CD14-positive monocyte (primary cell): Measurements from ENCODE around the gene AP1B1. TPM values are rescaled to one million over a fixed set of nuclear protein-coding genes. Genes with fewer than 3 reads are reported as not detected.
A peak's percentile ranks its signal among the peaks of the same experiment; 100 is the strongest.

Experiments
- DNase-seq, 3 donors: peaks; one replicate each; pipeline ENCODE4 v3.0.0-alpha.2; 2011 to 2022
- H2AFZ ChIP-seq: 2 replicates; pipeline ENCODE4 v1.6.0; 2012; ENCODE audit warnings: mild to moderate bottlenecking, low read depth, low read length, inconsistent platforms; ENCODE audit not compliant: insufficient read depth, poor library complexity, severe bottlenecking
- H3K27ac ChIP-seq, 2 donors: 1 replicate in 1 of 2; 2 replicates in 1 of 2; pipeline ENCODE4 v1.5.1; 2012 to 2013; ENCODE audit warnings: low read length in 2 of 2, control low read depth in 1 of 2, inconsistent platforms in 1 of 2, low read depth in 1 of 2, mild to moderate bottlenecking in 1 of 2
- H3K27me3 ChIP-seq, 2 donors: one replicate each; pipeline versions ENCODE4 v1.6.0 to v1.6.1; 2011 to 2013; ENCODE audit warnings: low read length in 2 of 2; ENCODE audit not compliant: control insufficient read depth in 2 of 2, insufficient read depth in 2 of 2
- H3K36me3 ChIP-seq, 2 donors: replicated peaks in 1 of 2; 1 replicate in 1 of 2; 2 replicates in 1 of 2; pipeline versions ENCODE4 v1.5.1 to v1.6.1; 2012 to 2013; ENCODE audit warnings: low read length in 2 of 2, control low read depth in 1 of 2, inconsistent platforms in 1 of 2, mild to moderate bottlenecking in 1 of 2; ENCODE audit not compliant: insufficient read depth in 2 of 2, control insufficient read depth in 1 of 2
- H3K4me1 ChIP-seq, 2 donors: 1 replicate in 1 of 2; 2 replicates in 1 of 2; pipeline versions ENCODE4 v1.5.1 to v1.6.1; 2012 to 2013; ENCODE audit warnings: low read length in 2 of 2, control low read depth in 1 of 2, inconsistent platforms in 1 of 2, mild to moderate bottlenecking in 1 of 2, moderate library complexity in 1 of 2; ENCODE audit not compliant: insufficient read depth in 2 of 2, control insufficient read depth in 1 of 2
- H3K4me2 ChIP-seq: replicated peaks from 2 replicates; pipeline ENCODE3; 2012; ENCODE audit warnings: low read length, moderate library complexity, mild to moderate bottlenecking; ENCODE audit not compliant: poor library complexity, severe bottlenecking; ENCODE audit errors: extremely low read depth
- H3K4me3 ChIP-seq, 3 experiments: fragments of 200-600 bp in 1 of 3; sonication (generic) in 1 of 3; replicated peaks in 1 of 3; 1 replicate in 2 of 3; 2 replicates in 1 of 3; pipeline ENCODE4 v1.5.1; 2011 to 2013; ENCODE audit warnings: low read length in 3 of 3, mild to moderate bottlenecking in 3 of 3, control low read depth in 2 of 3, low read depth in 2 of 3, inconsistent platforms in 1 of 3, moderate library complexity in 1 of 3
- H3K79me2 ChIP-seq: 2 replicates; pipeline ENCODE4 v1.6.0; 2012; ENCODE audit warnings: mild to moderate bottlenecking, control low read depth, inconsistent platforms, low read length, moderate library complexity; ENCODE audit not compliant: insufficient read depth
- H3K9ac ChIP-seq: 2 replicates; pipeline ENCODE4 v1.6.0; 2017; ENCODE audit warnings: low read length, mild to moderate bottlenecking; ENCODE audit not compliant: insufficient read depth, poor library complexity, severe bottlenecking
- H3K9me3 ChIP-seq, 2 donors: replicated peaks in 1 of 2; 1 replicate in 1 of 2; 2 replicates in 1 of 2; pipeline versions ENCODE4 v1.5.1 to v1.6.1; 2012 to 2013; ENCODE audit warnings: low read length in 2 of 2, control low read depth in 1 of 2; ENCODE audit not compliant: control insufficient read depth in 1 of 2, insufficient read depth in 1 of 2
- H4K20me1 ChIP-seq: 2 replicates; pipeline ENCODE4 v1.6.0; 2012; ENCODE audit warnings: mild to moderate bottlenecking, low read length, control low read depth, moderate library complexity; ENCODE audit not compliant: insufficient read depth
- H3K27ac Mint-ChIP-seq, 7 donors: one replicate each; pipeline ENCODE4 v1.8.0; 2020; ENCODE audit warnings: mild to moderate bottlenecking in 7 of 7, mixed read lengths in 7 of 7, moderate library complexity in 6 of 7, inconsistent platforms in 2 of 7
- H3K27me3 Mint-ChIP-seq, 3 donors: one replicate each; pipeline ENCODE4 v1.8.0; 2021 to 2022; ENCODE audit warnings: low read depth in 3 of 3, mild to moderate bottlenecking in 3 of 3, mixed read lengths in 3 of 3, moderate library complexity in 3 of 3, inconsistent platforms in 1 of 3
- H3K36me3 Mint-ChIP-seq, 2 donors: one replicate each; pipeline ENCODE4 v1.8.0; 2020; ENCODE audit warnings: mixed read lengths in 2 of 2, inconsistent platforms in 1 of 2, mild to moderate bottlenecking in 1 of 2
- H3K4me1 Mint-ChIP-seq: one replicate; pipeline ENCODE4 v1.8.0; 2020; ENCODE audit warnings: mild to moderate bottlenecking, mixed read lengths
- H3K4me3 Mint-ChIP-seq, 2 donors: one replicate each; pipeline ENCODE4 v1.8.0; 2020; ENCODE audit warnings: mild to moderate bottlenecking in 2 of 2, mixed read lengths in 2 of 2, moderate library complexity in 1 of 2
- H3K9me3 Mint-ChIP-seq, 7 donors: one replicate each; pipeline ENCODE4 v1.8.0; 2020 to 2022; ENCODE audit warnings: mixed read lengths in 7 of 7, mild to moderate bottlenecking in 6 of 7, moderate library complexity in 6 of 7, inconsistent platforms in 2 of 7
- CTCF ChIP-seq: fragments of 200-600 bp; IDR thresholded peaks from one replicate; pipeline ENCODE4 v1.8.0; 2022; ENCODE audit warnings: antibody characterized with exemption, mild to moderate bottlenecking
- WGBS: methylation state at CpG from one replicate; pipeline ENCODE4 v1.1.5; 2013; ENCODE audit warnings: missing lambda C conversion rate; ENCODE audit not compliant: insufficient coverage; 5-methylcytosine and 5-hydroxymethylcytosine counted together
- intact Hi-C, 2 donors: fragments of 100-400 bp; cut with micrococcal nuclease; formaldehyde crosslinking; loops; one replicate each; pipeline versions ENCODE4 v1.15.0 to v1.15.1; 2023
- polyA plus RNA-seq, 3 donors: library from polyadenylated mRNA; depleted of rRNA in 1 of 3; unstranded in 2 of 3; stranded (reverse) in 1 of 3; fragments of 300-500 nt in 2 of 3; fragments of >200 nt in 1 of 3; fragmentation: Illumina TruSeq in 2 of 3; gene quantifications; 1 replicate in 2 of 3; 2 replicates in 1 of 3; pipeline ENCODE4 v1.2.3, GENCODE V29; 2012 to 2021

The AP1B1 gene
- polyA plus RNA-seq, 3 donors, result 29.0 to 102 (median 40.3) TPM

GRCh38 chr22:29390270-29390669 is 1.9 kb upstream of the AP1B1 start:
- Histone ChIP-seq H3K79me2 (peaks cover 25% of the 10 kb centered on the region), H3K9ac (no peak overlapping the region), H3K4me3 (no peak overlapping the region), H2AFZ (no peak overlapping the region), H3K9me3 (no peaks in the 10 kb centered on the region), H3K36me3 (no peaks in the 10 kb centered on the region), H3K27ac (no peak overlapping the region), H3K4me1 (peaks cover 48 to 49% of the 10 kb centered on the region in 2 donors), H3K27me3 (no peaks in the 10 kb centered on the region), H4K20me1 (peaks cover 5% of the 10 kb centered on the region), H3K4me2 (no peak overlapping the region)
- intact Hi-C loops, result loop anchor here (10.0 kb wide), 1 partner anchor 135 kb away; no protein-coding TSS in a partner anchor
- TF ChIP-seq CTCF, result no peak
- peaks cover 47% of the 10 kb centered on the region for H3K4me1 Mint-ChIP-seq
- H3K9me3 Mint-ChIP-seq, result peaks cover 0 to 2% (median 0%) of the 10 kb centered on the region in 7 donors
- H3K27me3 Mint-ChIP-seq, result peaks cover 0 to 2% (median 0%) of the 10 kb centered on the region in 3 donors
- no CpG with 5 or more reads among the region's 6 CpGs for WGBS
- H3K36me3 Mint-ChIP-seq, result peaks cover 0 to under 1% of the 10 kb centered on the region in 2 donors
- no peak overlapping the region for H3K4me3 Mint-ChIP-seq
- no peak overlapping the region for H3K27ac Mint-ChIP-seq
- DNase-seq, result no peak

GRCh38 chr22:29388759-29389090 is 355 bp upstream of the AP1B1 start:
- Mint-ChIP-seq H3K9me3 (peaks cover 0 to 2% (median 0%) of the 10 kb centered on the region in 7 donors), H3K36me3 (peaks cover 7 to 10% of the 10 kb centered on the region in 2 donors), H3K27ac (peak overlapping the region in 6 of 7 donors; percentile 90 to 96 (median 92)), H3K4me3 (peak overlapping the region; percentile 89 to 95), H3K27me3 (peaks cover 0 to 3% (median 2%) of the 10 kb centered on the region in 3 donors), H3K4me1 (peaks cover 53% of the 10 kb centered on the region)
- H3K27ac ChIP-seq, result peak overlapping the region in 1 of 2 donors; percentile 86
- WGBS, result 0% methylated on average over 4 of the region's 9 CpGs
- H3K36me3 ChIP-seq, result peaks cover 0 to 7% of the 10 kb centered on the region in 2 donors
- peak overlapping the region; percentile 82 for H2AFZ ChIP-seq
- TF ChIP-seq CTCF, result no peak
- no peaks in the 10 kb centered on the region for H3K27me3 ChIP-seq
- peak overlapping the region; percentile 77 to 91 (median 88) for H3K4me3 ChIP-seq
- intact Hi-C loops, result loop anchor here (2.0 to 10.0 kb wide), 3 partner anchors 26 to 124 kb away; partner anchors contain the start of genes EWSR1 (in 1 of the 2) and RHBDD3 (in 1 of the 2)
- peaks cover 37% of the 10 kb centered on the region for H3K79me2 ChIP-seq
- peak overlapping the region; percentile 91 for H3K4me2 ChIP-seq
- peaks cover 54 to 58% of the 10 kb centered on the region in 2 donors for H3K4me1 ChIP-seq
- H4K20me1 ChIP-seq, result peaks cover 20% of the 10 kb centered on the region
- no peaks in the 10 kb centered on the region for H3K9me3 ChIP-seq
- no peak for DNase-seq
- H3K9ac ChIP-seq, result peak overlapping the region; percentile 84
